Measurements from ENCODE around the gene OPRL1.
"Not testable (repeated sequence)": the region's sequence is repeated elsewhere in the genome, so short reads cannot be mapped to it uniquely, and the experiment has no call there.

The OPRL1 gene

GRCh38 chr20:64119681-64120341, 39.9 kb downstream of the OPRL1 start:
- peak in 1 of 2 donors; percentile 8 for ATAC-seq

GRCh38 chr20:64121586-64121985, 41.7 kb downstream of the OPRL1 start:
- no peak for ATAC-seq

GRCh38 chr20:64122927-64123326, 43.0 kb downstream of the OPRL1 start:
- ATAC-seq: not testable (repeated sequence)

GRCh38 chr20:64123517-64123916, 43.6 kb downstream of the OPRL1 start:
- ATAC-seq: not testable (repeated sequence)

- no peak for ATAC-seq
Observed at GRCh38 chr20:64129146-64129782, 49.4 kb downstream of the OPRL1 start.

GRCh38 chr20:64130271-64130670, 50.4 kb downstream of the OPRL1 start:
- no peak for ATAC-seq

- no peak for ATAC-seq
Observed at GRCh38 chr20:64130876-64131275, 51.0 kb downstream of the OPRL1 start.

GRCh38 chr20:64131406-64131805, 51.5 kb downstream of the OPRL1 start:
- ATAC-seq: no peak

GRCh38 chr20:64133951-64134407, 54.1 kb downstream of the OPRL1 start:
- ATAC-seq: no peak

- not testable (repeated sequence) for ATAC-seq
Observed at GRCh38 chr20:64134744-64135143, 54.9 kb downstream of the OPRL1 start.

- no peak for ATAC-seq
Observed at GRCh38 chr20:64136004-64136710, 56.3 kb downstream of the OPRL1 start.

GRCh38 chr20:64137598-64138031, 57.7 kb downstream of the OPRL1 start:
- ATAC-seq: no peak

GRCh38 chr20:64138276-64138815, 58.5 kb downstream of the OPRL1 start:
- ATAC-seq: no peak

GRCh38 chr20:64139199-64140060, 59.5 kb downstream of the OPRL1 start:
- ATAC-seq: no peak

GRCh38 chr20:64140061-64140931, 60.4 kb downstream of the OPRL1 start:
- ATAC-seq: no peak

GRCh38 chr20:64140956-64141355, 61.1 kb downstream of the OPRL1 start:
- ATAC-seq: no peak

- ATAC-seq: no peak
Observed at GRCh38 chr20:64142590-64142989, 62.7 kb downstream of the OPRL1 start.

- no peak for ATAC-seq
Observed at GRCh38 chr20:64143018-64143801, 63.3 kb downstream of the OPRL1 start.

GRCh38 chr20:64144144-64144912, 64.4 kb downstream of the OPRL1 start:
- no peak for ATAC-seq
